Heart right ventricle (tissue), 16 donors: ENCODE measurements around the gene EXT2. TPM values are rescaled to one million over a fixed set of nuclear protein-coding genes. Genes with fewer than 3 reads are reported as not detected.

Experiments used
- ATAC-seq, 8 donors: fragments of 200-7000 bp; cut with Tn5 transposase; one replicate each; pipeline ENCODE4 v1.9.1; 2020; ENCODE audit warnings: mild to moderate bottlenecking in 8 of 8, moderate library complexity in 8 of 8, moderate number of reproducible peaks in 1 of 8
- DNase-seq, 2 donors: peaks; one replicate each; pipeline ENCODE4 v3.0.0-alpha.2; 2020
- H3K27ac ChIP-seq, 10 donors: fragments of 200-600 bp; sonication (generic) in 2 of 10; one replicate each; pipeline versions ENCODE4 v1.5.0 to v1.8.0; 2020 to 2022; ENCODE audit warnings: mild to moderate bottlenecking in 3 of 10
- H3K27me3 ChIP-seq, 7 donors: fragments of 200-600 bp; one replicate each; pipeline ENCODE4 v1.8.0; 2021 to 2022; ENCODE audit warnings: mild to moderate bottlenecking in 2 of 7
- H3K36me3 ChIP-seq, 9 donors: fragments of 200-600 bp; sonication (generic) in 1 of 9; one replicate each; pipeline versions ENCODE4 v1.5.0 to v1.8.0; 2020 to 2022; ENCODE audit warnings: mild to moderate bottlenecking in 2 of 9
- H3K4me1 ChIP-seq, 9 donors: fragments of 200-600 bp; sonication (generic) in 1 of 9; one replicate each; pipeline versions ENCODE4 v1.5.0 to v1.8.0; 2020 to 2022; ENCODE audit warnings: mild to moderate bottlenecking in 4 of 9
- H3K4me3 ChIP-seq, 10 donors: fragments of 200-600 bp; sonication (generic) in 2 of 10; one replicate each; pipeline versions ENCODE4 v1.5.0 to v1.8.0; 2020 to 2022; ENCODE audit warnings: mild to moderate bottlenecking in 7 of 10, moderate library complexity in 2 of 10
- H3K9me3 ChIP-seq, 11 donors: fragments of 200-600 bp in 10 of 11; sonication (generic) in 2 of 11; one replicate each; pipeline versions ENCODE4 v1.5.0 to v1.8.0; 2013 to 2022; ENCODE audit warnings: mild to moderate bottlenecking in 2 of 11, control low read depth in 1 of 11, moderate library complexity in 1 of 11
- CTCF ChIP-seq, 9 donors: fragments of 200-600 bp; sonication (generic) in 2 of 9; IDR thresholded peaks; one replicate each; pipeline versions ENCODE4 v1.5.0 to v1.8.0; 2021 to 2022; ENCODE audit warnings: antibody characterized with exemption in 9 of 9, mild to moderate bottlenecking in 5 of 9, moderate library complexity in 1 of 9
- WGBS, 2 donors: extraction: QIAGEN DNeasy Blood & Tissue Kit; methylation state at CpG; one replicate each; pipeline ENCODE4 v1.1.7; 2013; ENCODE audit warnings: inconsistent platforms in 1 of 2; 5-methylcytosine and 5-hydroxymethylcytosine counted together
- intact Hi-C, 10 donors: fragments of 100-400 bp; cut with DNase I; formaldehyde crosslinking; loops; one replicate each; pipeline versions ENCODE4 v1.11.1 to v1.14.2; 2022
- polyA plus RNA-seq, 2 donors: library from polyadenylated mRNA; stranded (reverse); fragments of 200-250 nt; gene quantifications; one replicate each; pipeline ENCODE4 v1.2.3, GENCODE V29; 2013
- total RNA-seq, 10 donors: library from RNA; stranded (reverse); fragmentation: NEBNext Ultra II Directional in 3 of 10; extraction: Animal tissue kit (Norgen Biotek cat#: 25700) in 3 of 10; gene quantifications; one replicate each; pipeline versions ENCODE4 v1.2.1 to v1.2.4, GENCODE V29; 2021 to 2023
- donor health status: Arrhythmogenic right ventricular cardiomyopathy.
- donor health status: ischemic (EF 13 %, LVEDD 7.1; RV severe dilation, severe dysfunction).
- donor health status: healthy with polysubstance abuse.
- donor health status: DM: no; HTN: yes; CAD: no.
- donor health status: DM: no; HTN: no; CAD: no.
- donor health status: ischemic (EF 25% LVEDD 6.9; RV normal size, moderate dysfunction).
- donor health status: ischemic (EF 25% LVEDD 5.7; RV mildly dilated, moderate dysfunction).
- donor health status: healthy.
- donor health status: DM: yes; HTN: yes; CAD: no.
- donor health status: Ischemic cardiomyopathy.
- donor health status: ischemic (EF 35%, LVEDD 5.7; RV mildly dilated, moderate dysfunction).
- donor health status: nonischemic (EF 11% LVEDD 7.7; RV severe dilation, severe dysfunction).
- donor health status: DM: yes; HTN: yes; CAD: no.
- donor health status: PGD.
- donor health status: ischemic (EF 29% LVEDD 5.4; RV normal size, mild dysfunction).
- donor health status: nonischemic (EF 23%, LVEDD 6.1; RV moderate dilation, normal function).

EXT2 gene
- total and polyA plus RNA-seq, 12 donors, result 18.7 to 35.1 (median 28.2) TPM

- Histone ChIP-seq H3K4me3 (no peak overlapping the region), H3K4me1 (peaks cover 0 to 3% (median 0%) of the 10 kb centered on the region in 9 donors), H3K9me3 (no peaks in the 10 kb centered on the region), H3K27me3 (no peaks in the 10 kb centered on the region), H3K27ac (no peak overlapping the region), H3K36me3 (no peaks in the 10 kb centered on the region)
- WGBS, 2 donors, result 93 to 94% methylated on average over 14 of the region's 14 CpGs
- ATAC-seq, result no peak
- no peak for DNase-seq
- intact Hi-C loops, result no loop called here
- no peak for TF ChIP-seq CTCF (IDR thresholded peaks at IDR 0.05)
Observed at GRCh38 chr11:44261800-44262591, 166.5 kb downstream of the EXT2 start.

GRCh38 chr11:44263738-44264437 lies 168.4 kb downstream of the EXT2 start:
- H3K27me3 ChIP-seq, result no peaks in the 10 kb centered on the region
- intact Hi-C loops, result no loop called here
- H3K4me3 ChIP-seq, result no peak overlapping the region
- no peaks in the 10 kb centered on the region for H3K9me3 ChIP-seq
- ATAC-seq (no peak), DNase-seq (no peak)
- no peak for TF ChIP-seq CTCF (IDR thresholded peaks at IDR 0.05)
- no peaks in the 10 kb centered on the region for H3K4me1 ChIP-seq
- 88 to 94% methylated on average over 20 of the region's 20 CpGs for WGBS, 2 donors
- H3K36me3 ChIP-seq, result no peaks in the 10 kb centered on the region
- no peak overlapping the region for H3K27ac ChIP-seq

GRCh38 chr11:44264438-44264749 lies 168.9 kb downstream of the EXT2 start:
- no peak for TF ChIP-seq CTCF (IDR thresholded peaks at IDR 0.05)
- no peaks in the 10 kb centered on the region for H3K9me3 ChIP-seq
- no peak overlapping the region for H3K4me3 ChIP-seq
- H3K27me3 ChIP-seq, result no peaks in the 10 kb centered on the region
- DNase-seq (no peak), ATAC-seq (no peak)
- no peaks in the 10 kb centered on the region for H3K36me3 ChIP-seq
- intact Hi-C loops, result no loop called here
- H3K27ac ChIP-seq, result no peak overlapping the region
- WGBS, 2 donors, result 81 to 82% methylated on average over 8 of the region's 8 CpGs
- no peaks in the 10 kb centered on the region for H3K4me1 ChIP-seq

DNA sequence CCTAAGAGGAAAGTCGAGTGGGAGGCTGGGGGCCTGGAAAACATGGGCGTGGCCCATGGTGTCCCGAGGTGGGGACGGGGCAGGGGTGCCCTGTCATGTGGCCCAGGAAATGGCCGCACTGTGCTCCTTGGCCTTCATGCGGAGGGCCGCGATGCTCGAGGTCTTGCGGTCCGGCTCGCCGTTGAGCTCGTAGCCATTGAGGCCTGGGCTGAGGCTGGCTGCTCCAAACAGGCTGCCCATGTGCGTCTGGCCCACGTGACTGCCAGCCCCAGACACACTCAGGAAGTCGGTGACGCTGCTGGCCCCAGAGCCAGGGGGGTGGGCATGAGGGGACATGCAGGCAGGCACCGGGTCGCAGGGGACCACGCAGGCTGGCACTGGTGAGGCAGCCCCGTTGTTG lies 169.3 kb downstream of the EXT2 start:
- intact Hi-C loops, result no loop called here
- H3K27ac ChIP-seq, result no peak overlapping the region
- no peak for ATAC-seq
- no peaks in the 10 kb centered on the region for H3K9me3 ChIP-seq
- no peak for TF ChIP-seq CTCF (IDR thresholded peaks at IDR 0.05)
- DNase-seq, result no peak
- no peak overlapping the region for H3K4me3 ChIP-seq
- H3K27me3 ChIP-seq, result no peaks in the 10 kb centered on the region
- no peaks in the 10 kb centered on the region for H3K36me3 ChIP-seq
- WGBS, 2 donors, result 90 to 91% methylated on average over 22 of the region's 22 CpGs
- no peaks in the 10 kb centered on the region for H3K4me1 ChIP-seq
